Endothelial cell of umbilical vein (primary cell): Measurements from ENCODE around the gene MYH10.

Experiments
- CTCF ChIP-seq, 2 donors: IDR thresholded peaks; 1 replicate in 1 of 2; 2 replicates in 1 of 2; pipeline ENCODE4 v1.5.1; 2011; ENCODE audit warnings: low read length in 2 of 2, mild to moderate bottlenecking in 2 of 2, moderate library complexity in 2 of 2, control low read depth in 1 of 2, inconsistent platforms in 1 of 2, low read depth in 1 of 2; ENCODE audit not compliant: insufficient read depth in 1 of 2; ENCODE audit errors: extremely low read depth in 1 of 2
- FOS ChIP-seq: IDR thresholded peaks from 2 replicates; pipeline ENCODE4 v1.6.1; 2011; ENCODE audit warnings: mild to moderate bottlenecking, low read length, moderate library complexity, borderline replicate concordance; ENCODE audit not compliant: insufficient read depth
- MAX ChIP-seq: IDR thresholded peaks from 2 replicates; pipeline ENCODE4 v1.6.1; 2011; ENCODE audit not compliant: insufficient read depth, insufficient read length
- POLR2A ChIP-seq: IDR thresholded peaks from 2 replicates; pipeline ENCODE4 v1.6.1; 2012; ENCODE audit warnings: low read depth, mild to moderate bottlenecking, control low read depth, low read length
- POLR2AphosphoS5 ChIP-seq: IDR thresholded peaks from 2 replicates; pipeline ENCODE4 v1.6.1; 2012; ENCODE audit warnings: low read depth, mild to moderate bottlenecking, control low read depth, low read length, moderate library complexity; ENCODE audit not compliant: insufficient read depth

GRCh38 chr17:8470447-8471047, 160.0 kb downstream of the MYH10 start:
- TF ChIP-seq POLR2A (no peak), CTCF (IDR thresholded peaks at IDR 0.05; ENCODE audit: extremely low read depth in 1 of 2, insufficient read depth in 1 of 2, low read depth in 1 of 2, low read length in 2 of 2) (no peak), FOS (no peak), POLR2AphosphoS5 (no peak), MAX (no peak)
